Adrenal gland (tissue), 12 donors: ENCODE results near the gene WDR31. TPM values are rescaled to one million over a fixed set of nuclear protein-coding genes. Genes with fewer than 3 reads are reported as not detected.

ENCODE experiments used
- DNase-seq, 7 donors: peaks; one replicate each; pipeline ENCODE4 v3.0.0-alpha.2; 2019 to 2020
- H3K27ac ChIP-seq, 5 donors: fragments of 200-600 bp; sonication (generic) in 4 of 5; 1 replicate in 3 of 5; 2 replicates in 2 of 5; pipeline versions ENCODE4 v1.5.1 to v1.8.0; 2016 to 2020; ENCODE audit warnings: mild to moderate bottlenecking in 1 of 5
- H3K27me3 ChIP-seq: fragments of 200-600 bp; 2 replicates; pipeline ENCODE4 v1.8.0; 2021
- H3K36me3 ChIP-seq, 2 donors: fragments of 200-600 bp; replicated peaks in 1 of 2; 1 replicate in 1 of 2; 2 replicates in 1 of 2; pipeline versions ENCODE4 v1.5.1 to v1.8.0; 2018 to 2022
- H3K4me1 ChIP-seq, 2 donors: fragments of 200-600 bp; replicated peaks in 1 of 2; 1 replicate in 1 of 2; 2 replicates in 1 of 2; pipeline versions ENCODE4 v1.5.1 to v1.8.0; 2018 to 2021
- H3K4me3 ChIP-seq, 4 donors: fragments of 200-600 bp; sonication (generic) in 3 of 4; one replicate each; pipeline ENCODE4 v1.5.1; 2016 to 2018
- H3K9me3 ChIP-seq, 3 donors: fragments of 200-600 bp; sonication (generic) in 1 of 3; replicated peaks in 1 of 3; 1 replicate in 2 of 3; 2 replicates in 1 of 3; pipeline versions ENCODE4 v1.5.1 to v1.8.0; 2016 to 2021
- CTCF ChIP-seq, 6 experiments: fragments of 450-650 bp in 4 of 6; fragments of 200-600 bp in 2 of 6; sonication (generic) in 1 of 6; IDR thresholded peaks; 1 replicate in 5 of 6; 2 replicates in 1 of 6; pipeline versions ENCODE4 v1.5.1 to v1.8.0; 2016 to 2021; ENCODE audit warnings: antibody characterized with exemption in 6 of 6, mild to moderate bottlenecking in 2 of 6, moderate library complexity in 1 of 6
- POLR2A ChIP-seq, 2 donors: fragments of 450-650 bp; IDR thresholded peaks; one replicate each; pipeline ENCODE4 v1.6.1; 2017; ENCODE audit warnings: antibody characterized with exemption in 2 of 2, mild to moderate bottlenecking in 2 of 2, moderate library complexity in 1 of 2
- WGBS, 4 donors: extraction: QIAGEN DNeasy Blood & Tissue Kit in 2 of 4; methylation state at CpG; one replicate each; pipeline versions ENCODE4 v1.1.5 to v1.1.7; 2013 to 2017; 5-methylcytosine and 5-hydroxymethylcytosine counted together
- intact Hi-C, 2 donors: fragments of 100-400 bp; cut with DNase I; formaldehyde crosslinking; loops; one replicate each; pipeline versions ENCODE4 v1.14.1 to v1.15.0; 2022 to 2023
- polyA plus RNA-seq, 3 donors: library from polyadenylated mRNA; stranded (reverse); fragments of 200-250 nt in 2 of 3; fragments of 350-450 nt in 1 of 3; fragmentation: Illumina TruSeq in 1 of 3; extraction: RNeasy Lipid Tissue Mini Kit (QIAGEN cat#74804) in 1 of 3; gene quantifications; one replicate each; pipeline ENCODE4 v1.2.3, GENCODE V29; 2013 to 2014
- total RNA-seq, 9 donors: library from RNA; depleted of rRNA in 4 of 9; stranded (reverse); fragments of >200 nt in 4 of 9; fragments of 120-200 nt in 1 of 9; fragmentation: NEBNext Ultra II Directional in 1 of 9; extraction: Animal tissue kit (Norgen Biotek cat#: 25700) in 1 of 9; gene quantifications; one replicate each; pipeline versions ENCODE4 v1.1.0 to v1.2.4, GENCODE V29; 2013 to 2023
- donor health status: healthy with polysubstance abuse.
- donor health status: Bipolar disorder and iron deficiency.
- donor health status: DM: yes; HTN: yes; CAD: no.
- donor health status: DM: no; HTN: no; CAD: no.
- donor health status: DM: no; HTN: no; CAD: no.
- donor health status: DM: yes; HTN: yes; CAD: no.

WDR31 gene
- total and polyA plus RNA-seq, 12 donors, result 3.1 to 16.5 (median 7.5) TPM

GRCh38 chr9:113364951-113365350 lies 24.9 kb upstream of the WDR31 start:
- intact Hi-C loops, result no loop called here
- H3K36me3 ChIP-seq, result no peaks in the 10 kb centered on the region
- H3K4me1 ChIP-seq, result peaks cover 6 to 11% of the 10 kb centered on the region in 2 donors
- no peak overlapping the region for H3K4me3 ChIP-seq
- DNase-seq, result no peak
- H3K27me3 ChIP-seq, result no peaks in the 10 kb centered on the region
- H3K9me3 ChIP-seq, result no peaks in the 10 kb centered on the region
- WGBS, 4 donors, result 14 to 37% (median 23%) methylated on average over 1 of the region's 1 CpG
- TF ChIP-seq CTCF (IDR thresholded peaks at IDR 0.05), result no peak
- no peak for TF ChIP-seq POLR2A (IDR thresholded peaks at IDR 0.05)
- H3K27ac ChIP-seq, result peak overlapping the region in 1 of 5 donors; percentile 37

- WGBS, 4 donors, result 68 to 93% (median 89%) methylated on average over 3 of the region's 3 CpGs
- Histone ChIP-seq H3K4me3 (no peak overlapping the region), H3K27me3 (no peaks in the 10 kb centered on the region), H3K4me1 (peaks cover 6 to 11% of the 10 kb centered on the region in 2 donors), H3K9me3 (no peaks in the 10 kb centered on the region), H3K36me3 (no peaks in the 10 kb centered on the region), H3K27ac (no peak overlapping the region)
- DNase-seq, result no peak
- intact Hi-C loops, result no loop called here
- TF ChIP-seq CTCF (IDR thresholded peaks at IDR 0.05), result no peak
- no peak for TF ChIP-seq POLR2A (IDR thresholded peaks at IDR 0.05)
Measured at GRCh38 chr9:113363336-113363735, 23.3 kb upstream of the WDR31 start.

GRCh38 chr9:113361304-113362018 lies 21.4 kb upstream of the WDR31 start:
- Histone ChIP-seq H3K4me1 (peaks cover 6 to 11% of the 10 kb centered on the region in 2 donors), H3K27me3 (no peaks in the 10 kb centered on the region), H3K36me3 (no peaks in the 10 kb centered on the region), H3K27ac (no peak overlapping the region), H3K4me3 (no peak overlapping the region), H3K9me3 (no peaks in the 10 kb centered on the region)
- intact Hi-C loops, result no loop called here
- DNase-seq, result no peak
- WGBS, 4 donors, result 51 to 66% (median 54%) methylated on average over 7 of the region's 7 CpGs
- TF ChIP-seq POLR2A (IDR thresholded peaks at IDR 0.05) (no peak), CTCF (IDR thresholded peaks at IDR 0.05) (no peak)

GRCh38 chr9:113360242-113360842 lies 20.3 kb upstream of the WDR31 start:
- DNase-seq, result no peak
- Histone ChIP-seq H3K4me3 (no peak overlapping the region), H3K27ac (no peak overlapping the region), H3K9me3 (no peaks in the 10 kb centered on the region), H3K36me3 (no peaks in the 10 kb centered on the region), H3K4me1 (peaks cover 5 to 9% of the 10 kb centered on the region in 2 donors), H3K27me3 (no peaks in the 10 kb centered on the region)
- 88 to 95% (median 91%) methylated on average over 14 to 15 of the region's 15 CpGs for WGBS, 4 donors
- intact Hi-C loops, result no loop called here
- TF ChIP-seq POLR2A (IDR thresholded peaks at IDR 0.05), result no peak
